HepG2 (cell line): ENCODE measurements around the gene WDR7. TPM values are rescaled to one million over a fixed set of nuclear protein-coding genes. Genes with fewer than 3 reads are reported as not detected.

ENCODE experiments used
- ATAC-seq: fragments of 200-7000 bp; cut with Tn5 transposase; 3 replicates; pipeline ENCODE4 v1.9.1; 2020; ENCODE audit warnings: mild to moderate bottlenecking, moderate library complexity
- BruUV-seq: library from RNA; stranded (reverse); fragments of 400-500 nt; replicated peaks from 2 replicates; lab custom pipeline; 2021; lab: Mats Ljungman, UMichigan
- CTCF ChIA-PET: fragments of 300-600 bp; formaldehyde crosslinking; extraction: SDS; loops from one replicate; lab custom pipeline; 2021; ENCODE audit warnings: low total read pairs, inconsistent platforms, low intra/inter-chr PET ratio; lab: Yijun Ruan, JAX
- POLR2A ChIA-PET: fragments of 350-600 bp; sonication (Branson Sonifier 250); formaldehyde crosslinking; loops from one replicate; lab custom pipeline; 2020; ENCODE audit warnings: antibody characterized with exemption, inconsistent platforms; lab: Yijun Ruan, JAX
- DNase-seq: peaks from one replicate; pipeline ENCODE4 v3.0.0-alpha.2; 2015; ENCODE audit warnings: low spot score
- FAIRE-seq: peaks from 3 replicates; lab custom pipeline; 2011; peaks lifted over from hg19 to GRCh38; lab: Jason Lieb, UNC
- H2AFZ ChIP-seq: one replicate; pipeline ENCODE4 v1.6.1; 2011; ENCODE audit warnings: low read length, inconsistent platforms
- H3K27ac ChIP-seq: fragments of 300-600 bp; 3 replicates; pipeline ENCODE4 v1.8.0; 2011; ENCODE audit warnings: mixed run types, mild to moderate bottlenecking, mixed read lengths, low read length, inconsistent platforms; ENCODE audit not compliant: insufficient read depth; ENCODE audit errors: extremely low read length
- H3K27me3 ChIP-seq, 2 experiments: fragments of 200-600 bp in 1 of 2; 2 replicates in 1 of 2; 3 replicates in 1 of 2; pipeline versions ENCODE4 v1.6.0 to v1.8.0; 2011; ENCODE audit warnings: low read length in 2 of 2, mild to moderate bottlenecking in 2 of 2, moderate library complexity in 2 of 2, inconsistent platforms in 1 of 2; ENCODE audit not compliant: insufficient read depth in 2 of 2, control insufficient read depth in 1 of 2
- H3K36me3 ChIP-seq, 2 experiments: fragments of 200-600 bp in 1 of 2; replicated peaks in 1 of 2; 2 replicates in 1 of 2; 3 replicates in 1 of 2; pipeline versions ENCODE4 v1.5.1 to v1.8.0; 2011; ENCODE audit warnings: low read length in 2 of 2, inconsistent platforms in 1 of 2; ENCODE audit not compliant: insufficient read depth in 2 of 2, control insufficient read depth in 1 of 2
- H3K4me1 ChIP-seq: 2 replicates; pipeline ENCODE4 v1.5.1; 2012; ENCODE audit warnings: low read length, inconsistent platforms; ENCODE audit not compliant: insufficient read depth
- H3K4me2 ChIP-seq: 2 replicates; pipeline ENCODE4 v1.6.0; 2011; ENCODE audit warnings: low read depth, low read length, inconsistent platforms
- H3K4me3 ChIP-seq, 3 experiments: fragments of 200-600 bp in 1 of 3; sonication (generic), shearing (Covaris generic) in 1 of 3; replicated peaks in 1 of 3; 2 replicates each; pipeline ENCODE4 v1.5.1; 2011 to 2016; ENCODE audit warnings: low read length in 3 of 3, inconsistent platforms in 2 of 3, low read depth in 2 of 3, mild to moderate bottlenecking in 2 of 3, control low read depth in 1 of 3, mixed read lengths in 1 of 3; ENCODE audit not compliant: insufficient read depth in 1 of 3
- H3K79me2 ChIP-seq: one replicate; pipeline ENCODE4 v1.6.1; 2011; ENCODE audit warnings: low read length, inconsistent platforms; ENCODE audit not compliant: insufficient read depth
- H3K9ac ChIP-seq: 2 replicates; pipeline ENCODE4 v1.6.0; 2011; ENCODE audit warnings: mild to moderate bottlenecking, low read depth, low read length, inconsistent platforms; ENCODE audit not compliant: insufficient read depth
- H3K9me3 ChIP-seq: 2 replicates; pipeline ENCODE4 v1.5.1; 2012; ENCODE audit warnings: mild to moderate bottlenecking, low read length
- H4K20me1 ChIP-seq: 2 replicates; pipeline ENCODE4 v1.6.0; 2011; ENCODE audit warnings: inconsistent platforms, mild to moderate bottlenecking, low read length, moderate library complexity; ENCODE audit not compliant: insufficient read depth
- HES4 ChIP-seq: sonication (generic); formaldehyde crosslinking; IDR thresholded peaks from 2 replicates; pipeline ENCODE4 v1.9.0; 2021; ENCODE audit warnings: mild to moderate bottlenecking, missing genetic modification reagents, borderline replicate concordance
- IRF2 ChIP-seq: IDR thresholded peaks from 2 replicates; pipeline ENCODE4 v1.6.1; 2018; ENCODE audit warnings: missing genetic modification reagents, missing compliant biosample characterization
- ISX ChIP-seq: sonication (generic); formaldehyde crosslinking; conservative IDR thresholded peaks from 2 replicates; pipeline ENCODE4 v1.5.0; 2020; ENCODE audit warnings: missing genetic modification reagents
- MAZ ChIP-seq, 2 experiments: sonication (generic) in 1 of 2; formaldehyde crosslinking in 1 of 2; IDR thresholded peaks; 2 replicates each; pipeline versions ENCODE4 v1.5.0 to v1.6.1; 2012 to 2020; ENCODE audit warnings: low read depth in 2 of 2, mild to moderate bottlenecking in 2 of 2, borderline replicate concordance in 1 of 2, improper control_type of control experiment in 1 of 2, low read length in 1 of 2, missing genetic modification reagents in 1 of 2, moderate library complexity in 1 of 2
- MIER2 ChIP-seq: IDR thresholded peaks from 2 replicates; pipeline ENCODE4 v1.6.1; 2016; ENCODE audit warnings: missing biosample characterization, missing genetic modification reagents
- PAF1 ChIP-seq: IDR thresholded peaks from 2 replicates; pipeline ENCODE4 v1.6.1; 2016; ENCODE audit warnings: missing genetic modification reagents, missing compliant biosample characterization
- PRPF4 ChIP-seq: fragments of 200-400 bp; formaldehyde crosslinking; IDR thresholded peaks from 2 replicates; pipeline ENCODE4 v1.6.1; 2016; ENCODE audit warnings: low read length, low read depth; ENCODE audit not compliant: poor library complexity, severe bottlenecking
- XBP1 ChIP-seq: sonication (generic); formaldehyde crosslinking; IDR thresholded peaks from 2 replicates; pipeline ENCODE4 v1.5.0; 2020; ENCODE audit warnings: missing genetic modification reagents
- ZBTB42 ChIP-seq: sonication (generic); formaldehyde crosslinking; IDR thresholded peaks from 2 replicates; pipeline ENCODE4 v1.5.0; 2020; ENCODE audit warnings: mild to moderate bottlenecking, missing genetic modification reagents
- ZFP1 ChIP-seq: IDR thresholded peaks from 2 replicates; pipeline ENCODE4 v1.6.1; 2016
- ZIK1 ChIP-seq: sonication (generic); formaldehyde crosslinking; IDR thresholded peaks from 2 replicates; pipeline ENCODE4 v1.5.0; 2020; ENCODE audit warnings: mild to moderate bottlenecking, low read depth, missing genetic modification reagents, borderline replicate concordance
- ZNF121 ChIP-seq: sonication (generic); formaldehyde crosslinking; IDR thresholded peaks from 2 replicates; pipeline ENCODE4 v1.5.0; 2020; ENCODE audit warnings: mild to moderate bottlenecking, missing genetic modification reagents
- ZNF768 ChIP-seq: sonication (generic); formaldehyde crosslinking; IDR thresholded peaks from 2 replicates; pipeline ENCODE4 v1.4.0; 2020; ENCODE audit warnings: missing genetic modification reagents
- ZNF788 ChIP-seq: sonication (generic); formaldehyde crosslinking; IDR thresholded peaks from 2 replicates; pipeline ENCODE4 v1.5.0; 2020; ENCODE audit warnings: mild to moderate bottlenecking, missing genetic modification reagents, borderline replicate concordance
- ZSCAN9 ChIP-seq: IDR thresholded peaks from 2 replicates; pipeline ENCODE4 v1.6.1; 2016; ENCODE audit warnings: borderline replicate concordance
- WGBS: methylation state at CpG from one replicate; pipeline ENCODE4 v1.1.6; 2017; ENCODE audit warnings: low lambda C conversion rate; 5-methylcytosine and 5-hydroxymethylcytosine counted together
- in situ Hi-C: cut with HindIII; loops from 2 replicates; pipeline ENCODE4 v1.10.0; 2017; ENCODE audit warnings: low pct_unique_long_range_greater_than_20kb; ENCODE audit not compliant: extremely low pct_ligation_motif_present
- intact Hi-C: fragments of 100-400 bp; cut with micrococcal nuclease; formaldehyde crosslinking; loops from one replicate; pipeline ENCODE4 v1.10.0; 2022; ENCODE audit not compliant: unreplicated experiment
- polyA plus RNA-seq, 8 experiments: library from polyadenylated mRNA; depleted of rRNA in 3 of 8; stranded (reverse) in 7 of 8; unstranded in 1 of 8; fragments of >200 nt; fragmentation: Illumina TruSeq in 4 of 8; extraction: Trizol in 4 of 8; gene quantifications; 2 replicates each; pipeline versions ENCODE4 v1.2.1 to v1.2.3, GENCODE V29; 2011 to 2016; ENCODE audit warnings: low read depth in 4 of 8, missing spikeins in 1 of 8, mixed read lengths in 1 of 8; ENCODE audit not compliant: insufficient read depth in 1 of 8
- total RNA-seq, 5 experiments: library from RNA; depleted of rRNA; stranded (reverse); fragments of >200 nt; fragmentation: Illumina TruSeq; extraction: Trizol; gene quantifications; 2 replicates each; pipeline ENCODE4 v1.2.3, GENCODE V29; 2016; ENCODE audit warnings: low read depth in 1 of 5
- TF ChIP-seq, protein P1 (sequence below): sonication (generic); formaldehyde crosslinking; IDR thresholded peaks from 2 replicates; pipeline ENCODE4 v1.4.0; 2020; ENCODE audit warnings: mild to moderate bottlenecking, missing genetic modification reagents, borderline replicate concordance

Gene WDR7
- total and polyA plus RNA-seq, 2 of the 13 experiments (the other 11 are each of a cell fraction or from before 2014, with no cell fraction given): 2.0 to 7.8 TPM

- Histone ChIP-seq H3K79me2 (no peaks in the 10 kb centered on the region), H3K27ac (no peak overlapping the region), H3K4me3 (no peak overlapping the region), H3K27me3 (no peaks in the 10 kb centered on the region), H4K20me1 (no peaks in the 10 kb centered on the region), H3K4me1 (no peaks in the 10 kb centered on the region), H2AFZ (no peak overlapping the region), H3K9me3 (no peaks in the 10 kb centered on the region), H3K9ac (no peak overlapping the region), H3K4me2 (no peak overlapping the region), H3K36me3 (no peaks in the 10 kb centered on the region)
- no peak for FAIRE-seq
- no peak for TF ChIP-seq PAF1
- no peak for TF ChIP-seq ZFP1 (CRISPR knock-in tag)
- no peak for TF ChIP-seq ZBTB42
- TF ChIP-seq ISX (CRISPR knock-in tag): no peak
- TF ChIP-seq IRF2 (CRISPR knock-in tag): no peak
- TF ChIP-seq PRPF4: no peak
- no peak for TF ChIP-seq ZNF121 (CRISPR knock-in tag)
- no peak for TF ChIP-seq XBP1 (CRISPR knock-in tag)
- TF ChIP-seq ZNF788 (CRISPR knock-in tag): no peak
- no peak for TF ChIP-seq MIER2 (CRISPR knock-in tag)
- TF ChIP-seq ZSCAN9 (CRISPR knock-in tag): no peak
- no peak for TF ChIP-seq ZIK1 (CRISPR knock-in tag)
- TF ChIP-seq MAZ (IDR thresholded peaks at IDR 0.05; ENCODE audit: borderline replicate concordance, low read depth, low read length): no peak
- TF ChIP-seq MAZ (CRISPR knock-in tag; IDR thresholded peaks at IDR 0.05; ENCODE audit: low read depth): no peak
- TF ChIP-seq ZNF768 (CRISPR knock-in tag): no peak
- TF ChIP-seq HES4 (CRISPR knock-in tag): no peak
- TF ChIP-seq, protein P1, sequence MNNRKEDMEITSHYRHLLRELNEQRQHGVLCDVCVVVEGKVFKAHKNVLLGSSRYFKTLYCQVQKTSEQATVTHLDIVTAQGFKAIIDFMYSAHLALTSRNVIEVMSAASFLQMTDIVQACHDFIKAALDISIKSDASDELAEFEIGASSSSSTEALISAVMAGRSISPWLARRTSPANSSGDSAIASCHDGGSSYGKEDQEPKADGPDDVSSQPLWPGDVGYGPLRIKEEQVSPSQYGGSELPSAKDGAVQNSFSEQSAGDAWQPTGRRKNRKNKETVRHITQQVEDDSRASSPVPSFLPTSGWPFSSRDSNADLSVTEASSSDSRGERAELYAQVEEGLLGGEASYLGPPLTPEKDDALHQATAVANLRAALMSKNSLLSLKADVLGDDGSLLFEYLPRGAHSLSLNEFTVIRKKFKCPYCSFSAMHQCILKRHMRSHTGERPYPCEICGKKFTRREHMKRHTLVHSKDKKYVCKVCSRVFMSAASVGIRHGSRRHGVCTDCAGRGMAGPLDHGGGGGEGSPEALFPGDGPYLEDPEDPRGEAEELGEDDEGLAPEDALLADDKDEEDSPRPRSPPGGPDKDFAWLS: no peak
- in situ Hi-C loops: loop anchor here (25.0 kb wide), 1 partner anchor 775 kb away; no protein-coding TSS in a partner anchor
- no peak for ATAC-seq
- POLR2A ChIA-PET: no interaction called here
- CTCF ChIA-PET: no interaction called here
- intact Hi-C loops: loop anchor here (10.0 kb wide), 1 partner anchor 197 kb away; no protein-coding TSS in a partner anchor
- BruUV-seq: no TSS peak
- WGBS: 83% methylated on average over 5 of the region's 5 CpGs
- no peak for DNase-seq
Measured at GRCh38 chr18:56787390-56787789, 136.2 kb downstream of the WDR7 start.
